Kidney epithelial cell (primary cell): ENCODE data around the gene CDADC1. TPM values are rescaled to one million over a fixed set of nuclear protein-coding genes. Genes with fewer than 3 reads are reported as not detected.

Experiments used
- DNase-seq: peaks from one replicate; pipeline ENCODE4 v3.0.0-alpha.2; 2010; ENCODE audit warnings: low read depth
- H3K27me3 ChIP-seq: 2 replicates; pipeline ENCODE4 v1.6.0; 2011; ENCODE audit warnings: low read length; ENCODE audit not compliant: control insufficient read depth, insufficient read depth
- H3K36me3 ChIP-seq: 2 replicates; pipeline ENCODE4 v1.5.1; 2011; ENCODE audit warnings: low read length; ENCODE audit not compliant: control insufficient read depth, insufficient read depth
- H3K4me3 ChIP-seq: 2 replicates; pipeline ENCODE4 v1.5.1; 2011; ENCODE audit warnings: low read depth, mild to moderate bottlenecking, control low read depth, low read length
- total RNA-seq: library from RNA; depleted of rRNA; stranded (reverse); fragments of >200 nt; gene quantifications from 2 replicates; pipeline ENCODE4 v1.2.3, GENCODE V29; 2015
- TF ChIP-seq, protein P1 (sequence below): IDR thresholded peaks from 2 replicates; pipeline ENCODE4 v1.5.1; 2011; ENCODE audit warnings: mild to moderate bottlenecking, moderate library complexity, low read length, control low read depth, inconsistent platforms; ENCODE audit not compliant: insufficient read depth, poor library complexity, severe bottlenecking

Gene CDADC1
- total RNA-seq, 1 donor from 2014 or later, result 7.6 TPM

DNA sequence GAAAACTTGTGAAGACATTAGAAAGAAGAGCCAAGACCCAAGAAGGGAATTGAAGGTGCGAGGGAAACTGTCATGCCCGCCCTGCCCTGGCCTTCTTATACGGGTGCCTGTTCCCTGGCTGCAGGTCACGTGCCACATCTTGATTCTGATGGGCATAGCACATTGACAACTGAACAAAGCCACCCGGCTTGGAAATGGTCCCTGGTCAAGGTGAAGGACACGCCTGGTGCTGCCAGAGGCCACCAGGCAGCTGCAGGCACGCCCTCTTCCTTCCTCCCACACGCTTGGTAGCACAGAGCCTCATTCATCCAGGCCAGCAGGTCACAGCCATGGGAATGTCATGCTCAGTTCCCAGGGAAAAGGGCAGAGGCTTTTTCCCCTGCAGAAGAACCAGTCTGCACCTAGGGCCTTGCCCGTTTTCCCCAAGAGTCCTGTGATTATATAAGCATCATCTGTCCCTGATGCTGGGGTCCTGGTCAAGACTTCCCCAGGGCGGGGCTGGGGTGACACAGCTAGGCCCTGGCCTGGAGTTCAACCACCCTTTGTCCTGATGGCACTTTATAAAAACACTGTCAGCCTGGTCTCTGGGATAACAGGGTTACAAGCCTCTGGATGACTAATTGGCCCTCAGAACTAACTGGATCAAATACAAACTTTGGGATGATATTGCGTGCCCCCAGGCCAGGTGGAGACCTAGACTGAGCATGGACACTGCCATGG, 56.0 kb downstream of the CDADC1 start:
- Histone ChIP-seq H3K4me3 (no peak overlapping the region), H3K27me3 (no peaks in the 10 kb centered on the region), H3K36me3 (no peaks in the 10 kb centered on the region)
- TF ChIP-seq, protein P1, sequence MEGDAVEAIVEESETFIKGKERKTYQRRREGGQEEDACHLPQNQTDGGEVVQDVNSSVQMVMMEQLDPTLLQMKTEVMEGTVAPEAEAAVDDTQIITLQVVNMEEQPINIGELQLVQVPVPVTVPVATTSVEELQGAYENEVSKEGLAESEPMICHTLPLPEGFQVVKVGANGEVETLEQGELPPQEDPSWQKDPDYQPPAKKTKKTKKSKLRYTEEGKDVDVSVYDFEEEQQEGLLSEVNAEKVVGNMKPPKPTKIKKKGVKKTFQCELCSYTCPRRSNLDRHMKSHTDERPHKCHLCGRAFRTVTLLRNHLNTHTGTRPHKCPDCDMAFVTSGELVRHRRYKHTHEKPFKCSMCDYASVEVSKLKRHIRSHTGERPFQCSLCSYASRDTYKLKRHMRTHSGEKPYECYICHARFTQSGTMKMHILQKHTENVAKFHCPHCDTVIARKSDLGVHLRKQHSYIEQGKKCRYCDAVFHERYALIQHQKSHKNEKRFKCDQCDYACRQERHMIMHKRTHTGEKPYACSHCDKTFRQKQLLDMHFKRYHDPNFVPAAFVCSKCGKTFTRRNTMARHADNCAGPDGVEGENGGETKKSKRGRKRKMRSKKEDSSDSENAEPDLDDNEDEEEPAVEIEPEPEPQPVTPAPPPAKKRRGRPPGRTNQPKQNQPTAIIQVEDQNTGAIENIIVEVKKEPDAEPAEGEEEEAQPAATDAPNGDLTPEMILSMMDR, result no peak
- no peak for DNase-seq

DNA sequence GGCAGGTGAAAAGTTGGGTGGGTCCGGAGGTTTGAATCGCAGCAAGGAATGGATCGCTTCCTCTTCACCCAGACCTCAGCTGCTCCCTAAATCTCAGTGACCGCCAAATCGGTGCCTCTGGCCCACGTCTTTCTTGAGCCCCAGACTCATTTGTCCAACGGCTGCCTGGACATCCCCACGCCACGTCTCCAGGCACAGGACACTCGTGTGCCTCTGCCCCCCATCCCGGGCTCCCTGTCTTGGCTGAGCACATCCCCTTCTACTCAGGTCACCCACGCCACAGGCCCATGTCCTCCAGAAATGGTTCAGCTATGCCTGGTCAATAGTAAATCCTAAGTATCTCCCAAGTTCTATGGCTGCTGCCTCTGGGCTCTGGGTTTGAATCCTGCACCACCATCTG, 56.6 kb downstream of the CDADC1 start:
- Histone ChIP-seq H3K36me3 (no peaks in the 10 kb centered on the region), H3K27me3 (no peaks in the 10 kb centered on the region), H3K4me3 (no peak overlapping the region)
- no peak for DNase-seq
- TF ChIP-seq, protein P1, result no peak

DNA sequence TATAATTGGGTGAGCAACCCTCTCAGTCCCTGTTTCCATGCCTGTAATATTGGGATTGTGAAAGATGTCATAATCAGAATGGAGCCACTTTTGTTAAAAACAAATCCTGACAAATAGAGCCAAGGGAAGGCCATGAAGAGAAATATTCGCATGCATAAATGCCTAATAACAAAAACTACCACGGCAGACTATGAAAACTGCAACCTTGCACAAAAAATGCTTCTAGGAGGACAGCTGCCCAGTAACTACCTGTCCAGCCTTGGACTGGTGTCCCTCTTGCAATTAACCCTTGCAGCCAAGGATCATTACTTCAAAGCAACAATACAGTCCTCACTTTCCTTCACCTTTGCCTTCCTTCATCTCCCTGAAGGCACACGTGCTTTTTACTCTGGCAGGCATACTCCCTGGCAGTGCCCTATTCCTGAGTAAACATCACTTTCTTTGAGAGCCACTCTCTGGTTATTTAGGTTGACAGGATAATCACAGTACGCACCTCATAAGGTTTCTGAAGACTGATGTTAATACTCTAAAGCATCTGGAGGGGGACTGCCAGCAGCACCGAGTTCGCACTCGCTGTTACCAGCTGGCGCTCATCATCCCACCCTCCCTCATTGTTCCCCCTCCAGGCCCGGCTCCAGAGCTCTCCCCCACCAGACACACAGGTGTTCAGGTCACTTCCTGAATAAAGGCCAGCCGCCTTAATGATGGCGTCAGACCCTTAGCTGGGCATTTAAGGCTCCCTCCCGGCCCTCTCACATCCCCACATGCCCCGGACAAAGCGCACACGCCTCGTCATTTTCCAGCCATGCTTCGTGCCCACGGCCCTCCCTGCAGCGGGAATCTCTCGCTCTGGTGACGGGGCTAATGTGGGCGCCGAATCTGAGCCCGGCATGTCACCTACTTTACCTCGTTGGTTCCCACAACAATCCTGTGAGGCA, 57.3 kb downstream of the CDADC1 start:
- Histone ChIP-seq H3K27me3 (no peaks in the 10 kb centered on the region), H3K4me3 (no peak overlapping the region), H3K36me3 (no peaks in the 10 kb centered on the region)
- TF ChIP-seq, protein P1, result no peak
- no peak for DNase-seq

DNA sequence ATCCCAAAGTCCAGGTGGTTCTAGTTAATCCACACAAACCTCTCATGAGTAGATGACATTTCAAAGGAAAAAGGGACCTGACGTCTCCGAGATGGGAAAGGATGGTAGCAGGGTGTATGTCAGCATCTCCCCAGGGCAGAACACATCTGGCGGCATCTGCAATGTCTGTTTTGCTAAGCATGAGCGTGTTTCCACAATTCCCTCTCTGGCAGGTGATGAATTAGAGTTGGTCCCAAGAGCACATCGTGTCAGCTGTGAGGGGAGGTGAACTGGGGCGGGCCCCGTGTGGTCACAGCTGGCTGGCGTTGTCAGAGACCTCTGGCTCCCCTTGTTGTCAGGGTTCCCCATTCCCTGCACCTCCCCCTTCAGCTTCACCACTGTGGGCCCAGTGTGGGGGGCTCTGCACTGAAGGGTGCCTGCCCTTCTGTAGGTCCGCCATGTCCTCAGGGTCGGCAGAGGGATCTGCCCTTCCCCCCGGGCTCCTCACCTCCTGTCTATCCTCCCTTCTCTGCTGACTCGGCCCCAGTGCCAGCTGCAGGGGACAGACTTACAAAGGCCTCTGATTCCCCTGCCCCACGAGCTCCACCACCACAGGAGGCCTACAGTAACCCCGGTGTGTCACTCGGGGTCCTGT, 58.2 kb downstream of the CDADC1 start:
- Histone ChIP-seq H3K4me3 (no peak overlapping the region), H3K36me3 (no peaks in the 10 kb centered on the region), H3K27me3 (no peaks in the 10 kb centered on the region)
- TF ChIP-seq, protein P1, result no peak
- DNase-seq, result no peak

DNA sequence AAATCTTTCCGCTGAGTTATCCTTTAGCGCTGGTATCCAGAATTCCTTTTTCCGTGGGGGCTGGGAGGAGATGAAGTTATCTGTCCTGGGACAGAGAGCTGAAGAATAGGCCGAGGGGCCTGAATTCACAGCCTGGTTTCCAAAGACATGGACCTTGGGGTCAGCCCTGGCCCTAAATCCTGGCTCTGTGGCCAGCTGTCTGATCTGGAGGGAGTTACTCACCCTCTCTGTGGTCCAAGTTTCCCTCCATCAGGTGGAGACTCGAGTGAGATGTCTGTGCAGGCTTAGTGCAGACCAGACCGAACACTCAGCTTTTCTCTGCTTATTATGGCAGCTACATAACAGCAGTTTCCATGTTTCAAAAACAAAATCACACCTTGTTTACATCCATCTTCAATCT, 59.6 kb downstream of the CDADC1 start:
- TF ChIP-seq, protein P1, result no peak
- Histone ChIP-seq H3K36me3 (no peaks in the 10 kb centered on the region), H3K27me3 (no peaks in the 10 kb centered on the region), H3K4me3 (no peak overlapping the region)
- no peak for DNase-seq
